ENCODE measurements around the gene WBP2.
"Not testable (repeated sequence)": the region's sequence is repeated elsewhere in the genome, so short reads cannot be mapped to it uniquely, and the experiment has no call there.

The WBP2 gene

GRCh38 chr17:75869282-75870141 is 14.4 kb upstream of the WBP2 start:
- TF ChIP-seq POLR2A (IDR thresholded peaks at IDR 0.05; ENCODE audit: low read depth, low read length) (no peak), POLR2AphosphoS5 (IDR thresholded peaks at IDR 0.05; ENCODE audit: low read depth, low read length) (no peak), SPI1 (IDR thresholded peaks at IDR 0.05; ENCODE audit: low read depth, low read length) (no peak), TAF1 (IDR thresholded peaks at IDR 0.05; ENCODE audit: low read depth, low read length) (no peak), PAX5 (IDR thresholded peaks at IDR 0.05; ENCODE audit: insufficient read depth, low read length, severe bottlenecking) (no peak), POU2F2 (IDR thresholded peaks at IDR 0.05; ENCODE audit: low read depth, low read length) (no peak)
- DNase-seq (ENCODE audit: insufficient read length, low spot score) (no peak), FAIRE-seq (no peak)

DNA sequence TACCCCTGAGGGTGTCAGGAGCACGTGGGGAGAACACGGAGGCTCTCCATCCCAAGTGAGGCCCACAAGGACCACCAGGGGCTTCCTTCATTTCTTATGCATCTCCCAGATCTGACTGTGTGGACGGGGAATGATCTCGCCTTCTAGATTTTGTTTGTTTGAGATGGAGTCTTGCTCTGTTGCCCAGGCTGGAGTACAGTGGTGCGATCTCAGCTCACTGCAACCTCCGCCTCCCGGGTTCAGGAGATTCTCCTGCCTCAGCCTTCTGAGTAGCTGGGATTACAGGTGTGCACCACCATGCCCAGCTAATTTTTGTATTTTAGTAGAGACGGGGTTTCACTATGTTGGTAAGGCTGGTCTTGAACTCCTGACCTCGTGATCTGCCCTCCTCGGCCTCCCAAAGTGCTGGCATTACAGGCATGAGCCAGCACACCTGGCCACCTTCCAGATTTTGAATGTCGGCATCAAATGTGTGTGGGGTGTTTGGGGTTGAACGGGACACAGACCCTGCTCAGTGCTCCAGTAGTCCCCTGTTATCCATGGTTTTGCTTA is 13.7 kb upstream of the WBP2 start:
- DNase-seq (ENCODE audit: insufficient read length, low spot score); FAIRE-seq: not testable (repeated sequence)

GRCh38 chr17:75865404-75866188 is 10.5 kb upstream of the WBP2 start:
- not testable (repeated sequence) for FAIRE-seq; DNase-seq (ENCODE audit: insufficient read length, low spot score)

- DNase-seq (ENCODE audit: insufficient read length, low spot score); FAIRE-seq: not testable (repeated sequence)
These were observed 9.8 kb upstream of the WBP2 start for GRCh38 chr17:75864887-75865286.

- peak; percentile 90 for FAIRE-seq
- DNase-seq (ENCODE audit: insufficient read length, low spot score) = peak; percentile 80
- peak; percentile 38; the same call in 1 of the 2 replicates for TF ChIP-seq POU2F2 (IDR thresholded peaks at IDR 0.05; ENCODE audit: low read depth, low read length)
- TF ChIP-seq SPI1 (IDR thresholded peaks at IDR 0.05; ENCODE audit: low read depth, low read length) = peak; percentile 65
- no peak for TF ChIP-seq POLR2AphosphoS5 (IDR thresholded peaks at IDR 0.05; ENCODE audit: low read depth, low read length)
These were observed 9.3 kb upstream of the WBP2 start for GRCh38 chr17:75864448-75864871.

DNA sequence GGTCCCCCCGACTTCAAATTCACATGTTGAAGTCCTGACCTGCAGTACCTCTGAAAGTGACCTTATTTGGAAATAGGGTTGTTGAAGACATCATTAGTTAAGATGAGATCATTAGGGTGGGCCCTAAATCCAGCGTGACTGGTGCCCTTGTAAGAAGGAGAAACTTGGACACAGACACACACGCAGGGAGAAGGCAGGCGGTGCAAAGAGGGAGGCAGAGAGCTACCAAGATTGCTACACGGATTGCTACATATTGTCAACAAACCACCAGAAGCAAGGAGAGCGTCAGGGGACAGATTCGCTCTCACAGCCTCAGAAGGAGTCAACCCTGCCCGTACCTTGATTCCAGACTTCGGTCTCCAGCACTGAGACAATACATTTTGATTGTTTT is 6.8 kb upstream of the WBP2 start:
- DNase-seq (ENCODE audit: insufficient read length, low spot score) (no peak), FAIRE-seq (no peak)
- TF ChIP-seq POLR2AphosphoS5 (IDR thresholded peaks at IDR 0.05; ENCODE audit: low read depth, low read length) (no peak), TAF1 (IDR thresholded peaks at IDR 0.05; ENCODE audit: low read depth, low read length) (no peak), POU2F2 (IDR thresholded peaks at IDR 0.05; ENCODE audit: low read depth, low read length) (no peak), SPI1 (IDR thresholded peaks at IDR 0.05; ENCODE audit: low read depth, low read length) (no peak), PAX5 (IDR thresholded peaks at IDR 0.05; ENCODE audit: insufficient read depth, low read length, severe bottlenecking) (no peak), POLR2A (IDR thresholded peaks at IDR 0.05; ENCODE audit: low read depth, low read length) (no peak)

DNA sequence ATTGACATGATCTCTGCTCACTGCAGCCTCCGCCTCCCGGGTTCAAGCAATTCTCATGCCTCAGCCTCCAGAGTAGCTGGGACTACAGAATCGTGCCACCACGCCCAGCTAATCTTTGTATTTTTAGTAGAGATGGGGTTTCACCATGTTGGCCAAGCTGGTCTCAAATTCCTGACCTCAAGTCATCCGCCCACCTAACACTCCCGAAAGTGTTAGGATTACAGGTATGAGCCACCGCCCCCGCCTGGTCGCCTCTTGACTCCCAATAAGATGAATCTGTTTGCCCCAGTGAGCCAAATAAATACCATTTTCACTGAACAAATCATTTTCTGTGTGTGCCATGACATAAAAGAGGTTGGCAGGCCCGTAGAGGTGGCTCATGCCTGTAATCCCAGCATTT is 4.2 kb upstream of the WBP2 start:
- not testable (repeated sequence) for DNase-seq (ENCODE audit: insufficient read length, low spot score)

DNA sequence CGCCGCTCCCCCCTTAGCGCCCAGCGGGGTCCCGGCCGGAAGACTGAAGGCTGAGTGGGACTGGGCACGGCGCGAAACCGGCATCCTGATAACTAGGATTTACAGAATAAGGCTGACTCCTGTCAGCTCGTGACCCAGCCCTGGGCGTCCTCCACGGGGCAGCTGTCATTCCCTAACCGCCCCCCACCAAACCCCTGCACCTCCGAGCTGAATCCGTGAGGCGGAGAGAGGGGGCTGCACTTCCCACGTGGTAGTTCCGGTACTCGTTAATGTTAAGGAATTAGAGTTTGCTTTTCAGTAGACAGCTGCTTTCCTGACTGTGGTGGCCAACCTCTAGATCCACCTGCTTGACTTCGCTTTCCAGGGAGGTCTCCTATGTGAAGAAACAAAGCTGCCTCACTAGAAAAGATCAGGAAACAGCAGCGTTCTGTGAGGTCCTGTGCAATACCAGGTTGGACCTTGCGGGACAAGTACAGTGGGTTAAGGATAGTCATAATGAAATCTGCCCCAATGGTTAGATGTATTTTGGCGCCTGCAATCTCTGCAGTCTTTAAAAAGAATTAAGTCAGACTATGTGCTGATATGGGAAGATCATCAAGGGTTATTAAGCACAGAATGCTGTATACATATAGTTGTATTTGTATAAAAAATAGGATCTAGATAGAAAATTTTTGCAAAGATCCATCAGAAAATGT is 1.1 kb upstream of the WBP2 start:
- FAIRE-seq (peak; percentile 45), DNase-seq (ENCODE audit: insufficient read length, low spot score) (no peak)
- TF ChIP-seq POLR2A (IDR thresholded peaks at IDR 0.05; ENCODE audit: low read depth, low read length) (no peak), POU2F2 (IDR thresholded peaks at IDR 0.05; ENCODE audit: low read depth, low read length) (peak; percentile 45; the same call in 1 of the 2 replicates)

More for the DNA sequence above, 4.2 kb upstream of the WBP2 start:
- FAIRE-seq = not testable (repeated sequence)

- no peak for FAIRE-seq
These were observed 240 bp downstream of the WBP2 start for GRCh38 chr17:75854881-75855309.

DNA sequence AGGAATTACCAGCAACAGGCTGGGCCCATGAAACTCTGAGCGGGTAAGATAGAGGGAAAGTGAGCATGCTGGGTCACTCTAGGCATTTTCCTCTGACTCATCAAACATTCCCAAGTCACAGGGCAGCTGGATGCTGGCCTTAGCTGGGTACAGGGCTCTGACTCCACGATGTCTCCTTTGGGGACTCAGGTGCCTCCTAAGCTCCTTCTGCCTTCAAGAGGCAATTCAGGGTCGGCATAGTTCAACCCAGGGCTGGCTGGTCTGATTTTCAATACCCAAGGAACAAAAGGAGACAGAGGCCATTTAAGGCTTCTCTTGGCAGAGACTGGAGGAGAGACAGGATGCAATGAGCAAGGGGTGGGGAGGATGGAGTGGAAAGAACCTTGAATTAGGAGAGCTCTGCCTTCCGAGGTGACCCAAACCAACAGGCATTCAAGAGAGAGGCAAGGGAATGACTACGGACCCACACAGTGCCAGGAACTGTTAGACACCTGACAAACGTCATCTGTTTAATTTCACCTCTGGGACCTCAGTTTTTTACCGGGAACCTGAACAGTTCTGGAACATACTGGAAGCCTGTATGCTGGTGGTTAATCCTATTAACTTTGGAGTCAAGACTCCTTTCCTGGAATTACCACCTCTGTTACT is 910 bp downstream of the WBP2 start:
- FAIRE-seq = no peak
- TF ChIP-seq POU2F2 (IDR thresholded peaks at IDR 0.05; ENCODE audit: low read depth, low read length) (no peak), PAX5 (IDR thresholded peaks at IDR 0.05; ENCODE audit: insufficient read depth, low read length, severe bottlenecking) (no peak), POLR2AphosphoS5 (IDR thresholded peaks at IDR 0.05; ENCODE audit: low read depth, low read length) (no peak; the same call in 1 of the 2 replicates), POLR2A (IDR thresholded peaks at IDR 0.05; ENCODE audit: low read depth, low read length) (no peak), TAF1 (IDR thresholded peaks at IDR 0.05; ENCODE audit: low read depth, low read length) (no peak), SPI1 (IDR thresholded peaks at IDR 0.05; ENCODE audit: low read depth, low read length) (no peak)
- DNase-seq (ENCODE audit: insufficient read length, low spot score) = no peak

More at GRCh38 chr17:75854881-75855309, 240 bp downstream of the WBP2 start:
- no peak for TF ChIP-seq POU2F2 (IDR thresholded peaks at IDR 0.05; ENCODE audit: low read depth, low read length)
- peak; percentile 55 for TF ChIP-seq TAF1 (IDR thresholded peaks at IDR 0.05; ENCODE audit: low read depth, low read length)
- no peak for DNase-seq (ENCODE audit: insufficient read length, low spot score)

Data from GM12891 (cell line).